Measurements from ENCODE around the gene TLCD1. TPM values are rescaled to one million over a fixed set of nuclear protein-coding genes. Genes with fewer than 3 reads are reported as not detected.
A peak's percentile ranks its signal among the peaks of the same experiment; 100 is the strongest.

Gene TLCD1
- total and polyA plus RNA-seq, 10 of the 15 experiments (the other 5 are each of a cell fraction or from before 2014, with no cell fraction given): 2.9 to 19.8 (median 7.7) TPM

- no peak; the same call in 1 of the 2 replicates for TF ChIP-seq IKZF1 (conservative IDR thresholded peaks at IDR 0.05)
- no peak for TF ChIP-seq TCF7 (IDR thresholded peaks at IDR 0.05; ENCODE audit: borderline replicate concordance)
- TF ChIP-seq SMAD5 (IDR thresholded peaks at IDR 0.05; ENCODE audit: low read depth): peak; percentile 87; the same call in 1 of the 2 replicates
- no peak for TF ChIP-seq E2F4 (IDR thresholded peaks at IDR 0.05; ENCODE audit: low read depth, low read length)
- peak; percentile 68 for TF ChIP-seq SP1 (IDR thresholded peaks at IDR 0.05; ENCODE audit: low read depth, low read length)
- no peak for TF ChIP-seq SREBF2 (IDR thresholded peaks at IDR 0.05; ENCODE audit: low read length)
- TF ChIP-seq ATF7 (IDR thresholded peaks at IDR 0.05; ENCODE audit: low read depth): no peak
- peak; percentile 15; the same call in 1 of the 2 replicates for TF ChIP-seq MTA2 (IDR thresholded peaks at IDR 0.05; ENCODE audit: low read depth)
- TF ChIP-seq ZNF384 (IDR thresholded peaks at IDR 0.05; ENCODE audit: borderline replicate concordance, low read depth, low read length): no peak
- TF ChIP-seq ZBTB40 (IDR thresholded peaks at IDR 0.05; ENCODE audit: borderline replicate concordance): no peak; the same call in 1 of the 2 replicates
- TF ChIP-seq ESRRA (IDR thresholded peaks at IDR 0.05; ENCODE audit: low read length): no peak
- TF ChIP-seq CEBPZ (IDR thresholded peaks at IDR 0.05; ENCODE audit: low read depth, low read length): no peak
- TF ChIP-seq ZBTB33 (IDR thresholded peaks at IDR 0.05): no peak
- TF ChIP-seq HDGF (IDR thresholded peaks at IDR 0.05): peak; percentile 80
- TF ChIP-seq ZBTB11 (CRISPR knock-in tag; IDR thresholded peaks at IDR 0.05): no peak
Observed at GRCh38 chr17:28737770-28738679, 12.0 kb upstream of the TLCD1 start (continued).

All from GM12878 (cell line).